ENCODE results near the gene PLIN3. TPM values are rescaled to one million over a fixed set of nuclear protein-coding genes. Genes with fewer than 3 reads are reported as not detected.

PLIN3 gene
- total RNA-seq, 1 donor from 2014 or later = 49.8 TPM

DNA sequence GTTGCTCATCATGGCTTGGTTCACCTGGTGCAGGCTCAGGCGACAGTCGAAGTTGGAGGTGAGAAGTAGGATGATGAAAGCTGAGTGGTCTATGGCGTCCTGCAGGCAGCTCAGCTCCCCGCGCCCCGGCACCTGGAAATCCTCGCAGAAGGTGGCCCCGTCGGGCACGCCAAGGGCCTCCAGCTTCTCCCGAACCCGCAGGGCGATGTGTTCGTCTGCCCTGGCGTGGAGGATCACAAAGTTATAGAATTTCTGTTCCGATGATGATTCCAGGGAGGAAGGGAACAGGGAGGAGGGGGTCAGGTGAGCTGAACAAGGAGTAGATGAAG is 50.6 kb downstream of the PLIN3 start:
- TF ChIP-seq, protein P1, sequence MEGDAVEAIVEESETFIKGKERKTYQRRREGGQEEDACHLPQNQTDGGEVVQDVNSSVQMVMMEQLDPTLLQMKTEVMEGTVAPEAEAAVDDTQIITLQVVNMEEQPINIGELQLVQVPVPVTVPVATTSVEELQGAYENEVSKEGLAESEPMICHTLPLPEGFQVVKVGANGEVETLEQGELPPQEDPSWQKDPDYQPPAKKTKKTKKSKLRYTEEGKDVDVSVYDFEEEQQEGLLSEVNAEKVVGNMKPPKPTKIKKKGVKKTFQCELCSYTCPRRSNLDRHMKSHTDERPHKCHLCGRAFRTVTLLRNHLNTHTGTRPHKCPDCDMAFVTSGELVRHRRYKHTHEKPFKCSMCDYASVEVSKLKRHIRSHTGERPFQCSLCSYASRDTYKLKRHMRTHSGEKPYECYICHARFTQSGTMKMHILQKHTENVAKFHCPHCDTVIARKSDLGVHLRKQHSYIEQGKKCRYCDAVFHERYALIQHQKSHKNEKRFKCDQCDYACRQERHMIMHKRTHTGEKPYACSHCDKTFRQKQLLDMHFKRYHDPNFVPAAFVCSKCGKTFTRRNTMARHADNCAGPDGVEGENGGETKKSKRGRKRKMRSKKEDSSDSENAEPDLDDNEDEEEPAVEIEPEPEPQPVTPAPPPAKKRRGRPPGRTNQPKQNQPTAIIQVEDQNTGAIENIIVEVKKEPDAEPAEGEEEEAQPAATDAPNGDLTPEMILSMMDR (IDR thresholded peaks at IDR 0.05; ENCODE audit: insufficient read depth, low read length, severe bottlenecking) = no peak
- DNase-seq (ENCODE audit: low read depth) (no peak), FAIRE-seq (no peak)
- Histone ChIP-seq H3K4me3 (ENCODE audit: low read depth, low read length) (no peak overlapping the region), H3K27me3 (ENCODE audit: control insufficient read depth, insufficient read depth, low read length) (no peaks in the 10 kb centered on the region), H3K36me3 (ENCODE audit: control insufficient read depth, insufficient read depth, low read length) (peaks cover 15% of the 10 kb centered on the region)

DNA sequence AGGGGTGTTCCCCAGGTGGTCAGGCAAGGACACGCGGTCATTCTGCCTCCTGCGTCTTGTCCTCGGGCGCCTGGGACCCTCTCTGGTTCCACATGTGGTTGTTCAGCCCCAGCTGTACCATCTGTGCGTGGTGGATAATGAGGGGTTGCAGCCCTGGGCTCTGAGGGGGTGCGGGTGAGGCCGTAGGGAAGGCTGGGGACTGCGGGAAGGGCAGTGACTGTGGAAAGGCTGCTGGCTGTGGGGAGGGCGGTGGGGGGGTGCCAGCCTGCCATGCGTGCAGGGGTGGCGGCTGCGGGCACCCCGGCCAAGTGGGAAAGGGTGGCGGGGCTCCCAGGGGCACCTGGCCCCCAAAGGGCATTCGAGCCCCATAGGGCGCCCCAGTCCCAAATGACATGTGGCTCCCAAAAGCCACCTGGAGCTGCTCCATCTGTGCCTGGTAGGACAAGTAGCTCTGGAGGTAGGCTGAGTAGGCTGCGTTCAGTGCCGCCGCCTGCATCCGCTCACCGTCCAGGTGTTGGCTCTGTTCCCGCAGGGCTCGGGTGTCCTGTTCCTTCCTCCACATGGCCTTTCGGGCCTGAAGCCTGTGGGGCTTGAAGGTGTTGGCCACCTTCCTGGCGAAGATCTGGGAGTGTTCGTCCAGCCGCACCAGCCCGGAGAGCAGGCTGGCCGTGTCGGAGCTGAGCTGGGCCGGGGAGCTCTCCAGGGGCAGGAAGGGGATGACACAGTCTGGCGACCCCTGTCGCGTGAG is 51.1 kb downstream of the PLIN3 start:
- TF ChIP-seq, protein P1 (IDR thresholded peaks at IDR 0.05; ENCODE audit: insufficient read depth, low read length, severe bottlenecking) = no peak
- Histone ChIP-seq H3K36me3 (ENCODE audit: control insufficient read depth, insufficient read depth, low read length) (peaks cover 15% of the 10 kb centered on the region), H3K27me3 (ENCODE audit: control insufficient read depth, insufficient read depth, low read length) (no peaks in the 10 kb centered on the region), H3K4me3 (ENCODE audit: low read depth, low read length) (no peak overlapping the region)
- DNase-seq (ENCODE audit: low read depth) = no peak
- FAIRE-seq = no peak

DNA sequence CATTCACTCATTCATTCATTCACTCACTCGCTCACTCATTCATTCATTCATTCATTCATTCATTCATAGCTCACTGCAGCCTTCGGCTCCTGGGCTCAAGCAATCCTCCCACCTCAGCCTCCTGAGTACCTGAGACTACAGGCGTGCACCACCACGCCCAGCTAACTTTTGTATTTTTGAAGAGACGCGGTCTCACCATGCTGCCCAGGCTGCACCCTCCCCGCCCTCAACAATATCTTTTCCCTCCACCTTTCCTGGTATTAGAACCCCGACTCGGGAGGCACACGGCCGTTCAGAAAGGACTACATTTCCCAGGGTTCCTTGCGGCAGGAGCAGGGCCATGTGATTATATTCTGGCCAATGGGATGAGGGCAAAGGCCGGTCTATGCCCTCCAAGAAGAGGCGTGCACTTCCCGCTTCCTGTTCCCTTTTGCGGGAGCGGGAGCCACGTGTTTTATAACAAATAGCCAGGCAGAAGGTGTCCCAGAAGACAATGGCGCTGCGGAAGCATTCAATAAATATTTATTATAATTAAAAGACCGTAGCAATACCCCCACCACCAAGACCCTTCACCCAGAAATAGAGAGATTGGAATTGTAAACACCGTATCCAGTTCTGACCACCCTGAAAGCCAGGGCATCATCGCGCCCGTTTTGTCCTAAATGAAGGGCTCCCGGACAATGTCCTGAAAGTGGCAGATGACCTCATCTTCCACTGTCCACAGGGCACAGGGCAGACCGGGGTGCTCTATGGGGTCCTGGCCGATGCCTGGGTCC is 51.9 kb downstream of the PLIN3 start:
- DNase-seq (ENCODE audit: low read depth) = peak; percentile 79
- FAIRE-seq = no peak

DNA sequence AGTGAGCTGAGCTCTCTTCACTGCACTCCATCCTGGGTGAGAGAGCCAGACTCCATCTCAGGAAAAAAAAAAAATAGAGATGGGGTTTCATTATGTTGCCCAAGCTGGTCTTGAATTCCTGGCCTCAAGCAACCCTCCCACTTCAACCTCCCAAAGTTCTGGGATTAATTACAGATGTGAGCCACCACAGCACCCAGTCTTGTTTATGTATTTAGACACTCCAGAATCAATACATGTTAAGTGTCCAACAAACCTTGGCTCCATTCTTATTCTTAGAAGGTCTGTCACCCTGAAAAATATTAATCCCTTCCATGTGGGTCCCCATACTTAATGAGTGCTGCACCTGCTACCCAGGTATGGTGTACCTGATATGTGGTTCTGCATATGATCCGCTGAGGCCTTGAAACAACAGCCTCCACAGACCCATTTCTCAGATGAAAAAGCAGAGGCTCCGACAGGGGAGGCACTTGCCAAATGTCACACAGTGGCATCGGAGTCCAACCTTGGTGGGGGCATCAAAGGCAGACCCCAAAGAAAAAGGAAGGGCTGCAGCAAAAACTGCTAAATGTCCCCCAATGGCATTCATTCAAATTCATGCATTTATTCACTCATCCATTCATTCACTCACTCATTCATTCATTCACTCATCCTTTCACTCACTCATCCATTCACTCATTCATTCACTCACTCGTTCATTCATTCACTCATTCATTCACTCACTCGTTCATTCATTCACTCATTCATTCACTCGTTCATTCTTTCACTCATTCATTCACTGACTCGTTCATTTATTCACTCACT is 52.6 kb downstream of the PLIN3 start:
- DNase-seq (ENCODE audit: low read depth) (no peak), FAIRE-seq (no peak)
- Histone ChIP-seq H3K27me3 (ENCODE audit: control insufficient read depth, insufficient read depth, low read length) (no peaks in the 10 kb centered on the region), H3K36me3 (ENCODE audit: control insufficient read depth, insufficient read depth, low read length) (peaks cover 15% of the 10 kb centered on the region), H3K4me3 (ENCODE audit: low read depth, low read length) (no peak overlapping the region)
- TF ChIP-seq, protein P1 (IDR thresholded peaks at IDR 0.05; ENCODE audit: insufficient read depth, low read length, severe bottlenecking) = no peak

More for the DNA sequence above, 51.9 kb downstream of the PLIN3 start:
- peaks cover 15% of the 10 kb centered on the region for H3K36me3 ChIP-seq (ENCODE audit: control insufficient read depth, insufficient read depth, low read length)
- H3K4me3 ChIP-seq (ENCODE audit: low read depth, low read length) = no peak overlapping the region
- TF ChIP-seq, protein P1 (IDR thresholded peaks at IDR 0.05; ENCODE audit: insufficient read depth, low read length, severe bottlenecking) = no peak
- H3K27me3 ChIP-seq (ENCODE audit: control insufficient read depth, insufficient read depth, low read length) = no peaks in the 10 kb centered on the region

DNA sequence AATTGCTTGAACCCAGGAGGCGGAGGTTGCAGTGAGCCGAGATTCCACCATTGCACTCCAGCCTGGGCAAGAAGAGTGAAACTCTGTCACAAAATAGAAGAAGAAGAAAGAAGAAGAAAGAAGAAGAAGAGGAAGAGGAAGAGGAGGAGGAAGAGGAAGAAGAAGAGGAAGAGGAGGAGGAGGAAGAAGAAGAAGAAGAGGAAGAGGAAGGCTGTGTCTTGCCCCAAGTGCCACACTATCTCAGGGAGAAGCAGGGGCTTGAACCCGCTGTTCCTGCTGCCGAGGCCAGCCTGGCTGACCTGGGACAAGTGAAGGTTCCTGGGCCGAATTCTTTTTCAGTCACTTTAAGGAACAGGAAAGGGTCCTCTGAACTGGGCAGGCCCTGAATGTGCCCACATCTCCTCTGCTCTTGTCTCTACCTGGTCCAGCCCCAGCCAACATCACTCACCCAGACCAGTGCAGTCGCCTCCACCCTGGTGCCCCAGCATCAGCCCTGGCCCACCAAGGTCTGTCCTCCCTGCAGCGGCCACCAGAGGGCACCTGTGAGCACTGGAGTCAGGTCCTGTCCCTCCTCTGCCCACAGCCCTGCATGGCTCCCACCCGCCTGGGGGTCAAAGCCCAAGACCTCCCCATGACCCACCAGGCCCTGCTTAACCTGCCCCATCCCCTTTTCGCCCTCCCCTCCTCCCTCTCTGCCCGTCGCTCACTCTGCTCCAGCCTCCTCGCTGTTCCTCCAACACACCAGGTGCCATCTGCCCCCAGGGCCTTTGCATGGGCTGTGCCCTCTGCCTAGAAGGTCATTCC is 55.9 kb downstream of the PLIN3 start:
- H3K36me3 ChIP-seq (ENCODE audit: control insufficient read depth, insufficient read depth, low read length) = peaks cover 6% of the 10 kb centered on the region
- peak; percentile 38 for DNase-seq (ENCODE audit: low read depth)
- TF ChIP-seq, protein P1 (IDR thresholded peaks at IDR 0.05; ENCODE audit: insufficient read depth, low read length, severe bottlenecking) = peak; percentile 95

More for the DNA sequence above, 55.9 kb downstream of the PLIN3 start:
- FAIRE-seq = no peak
- Histone ChIP-seq H3K27me3 (ENCODE audit: control insufficient read depth, insufficient read depth, low read length) (no peaks in the 10 kb centered on the region), H3K4me3 (ENCODE audit: low read depth, low read length) (no peak overlapping the region)

Data from bronchial epithelial cell (primary cell).